Measurements from ENCODE around the gene RB1. TPM values are rescaled to one million over a fixed set of nuclear protein-coding genes. Genes with fewer than 3 reads are reported as not detected.

The RB1 gene
- total RNA-seq, 2 donors from 2014 or later, result 42.1 to 43.7 TPM

DNA sequence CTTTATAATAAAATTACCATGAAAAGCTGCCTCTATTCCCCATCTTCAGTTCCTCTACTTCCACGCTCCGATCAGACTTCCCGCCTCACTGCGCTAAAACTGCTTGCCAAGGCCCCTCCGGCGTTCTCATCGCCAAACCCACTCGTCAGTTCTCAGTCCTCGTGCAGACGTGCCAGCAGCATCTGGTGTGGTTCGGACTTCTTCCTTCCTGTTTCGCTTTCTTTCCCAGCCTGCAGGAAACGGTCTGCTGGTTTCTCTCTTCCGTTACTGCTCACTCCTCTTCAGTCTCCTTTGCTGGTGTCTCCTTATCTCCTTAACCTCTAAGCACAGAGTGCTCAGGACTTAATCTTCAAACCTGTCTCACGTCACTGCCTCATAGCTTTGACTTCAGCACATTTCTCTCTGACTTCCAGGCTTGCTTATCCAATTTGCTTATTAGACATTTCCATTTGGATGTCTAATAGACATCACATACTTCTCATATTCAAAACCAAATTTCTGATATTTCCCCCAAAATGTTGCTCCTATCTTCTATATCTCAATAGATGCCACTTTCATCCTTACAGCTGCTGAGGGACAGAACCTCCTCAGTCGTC, 189.0 kb downstream of the RB1 start:
- intact Hi-C loops (cut with DNase I), result no loop called here
- WGBS, result 70% methylated on average over 16 of the region's 16 CpGs
- Histone ChIP-seq H3K4me3 (no peak overlapping the region), H3K36me3 (no peaks in the 10 kb centered on the region), H3K27me3 (replicated peaks; ENCODE audit: insufficient read depth) (no peaks in the 10 kb centered on the region), H3K27ac (peak overlapping the region; percentile 50 to 54), H3K9me3 (no peaks in the 10 kb centered on the region), H3K4me1 (replicated peaks) (no peaks in the 10 kb centered on the region)
- DNase-seq (ENCODE audit: low spot score), result peak; percentile 30
- TF ChIP-seq, protein P1, sequence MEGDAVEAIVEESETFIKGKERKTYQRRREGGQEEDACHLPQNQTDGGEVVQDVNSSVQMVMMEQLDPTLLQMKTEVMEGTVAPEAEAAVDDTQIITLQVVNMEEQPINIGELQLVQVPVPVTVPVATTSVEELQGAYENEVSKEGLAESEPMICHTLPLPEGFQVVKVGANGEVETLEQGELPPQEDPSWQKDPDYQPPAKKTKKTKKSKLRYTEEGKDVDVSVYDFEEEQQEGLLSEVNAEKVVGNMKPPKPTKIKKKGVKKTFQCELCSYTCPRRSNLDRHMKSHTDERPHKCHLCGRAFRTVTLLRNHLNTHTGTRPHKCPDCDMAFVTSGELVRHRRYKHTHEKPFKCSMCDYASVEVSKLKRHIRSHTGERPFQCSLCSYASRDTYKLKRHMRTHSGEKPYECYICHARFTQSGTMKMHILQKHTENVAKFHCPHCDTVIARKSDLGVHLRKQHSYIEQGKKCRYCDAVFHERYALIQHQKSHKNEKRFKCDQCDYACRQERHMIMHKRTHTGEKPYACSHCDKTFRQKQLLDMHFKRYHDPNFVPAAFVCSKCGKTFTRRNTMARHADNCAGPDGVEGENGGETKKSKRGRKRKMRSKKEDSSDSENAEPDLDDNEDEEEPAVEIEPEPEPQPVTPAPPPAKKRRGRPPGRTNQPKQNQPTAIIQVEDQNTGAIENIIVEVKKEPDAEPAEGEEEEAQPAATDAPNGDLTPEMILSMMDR (IDR thresholded peaks at IDR 0.05), result no peak
- TF ChIP-seq POLR2A (IDR thresholded peaks at IDR 0.05), result no peak
- no peak for TF ChIP-seq POLR2AphosphoS5 (IDR thresholded peaks at IDR 0.05)

GRCh38 chr13:48493066-48493765, 189.7 kb downstream of the RB1 start:
- H3K9me3 ChIP-seq, result no peaks in the 10 kb centered on the region

GRCh38 chr13:48493851-48494250, 190.3 kb downstream of the RB1 start:
- H3K4me3 ChIP-seq, result no peak overlapping the region
- H3K27ac ChIP-seq, result peak overlapping the region; percentile 54 to 61
- 32% methylated on average over 2 of the region's 2 CpGs for WGBS
- TF ChIP-seq POLR2A (IDR thresholded peaks at IDR 0.05) (no peak), POLR2AphosphoS5 (IDR thresholded peaks at IDR 0.05) (peak; percentile 86)
- TF ChIP-seq, protein P1 (IDR thresholded peaks at IDR 0.05), result no peak
- no peaks in the 10 kb centered on the region for H3K36me3 ChIP-seq
- no peaks in the 10 kb centered on the region for H3K4me1 ChIP-seq (replicated peaks)
- intact Hi-C loops (cut with DNase I), result no loop called here
- DNase-seq (ENCODE audit: low spot score), result peak; percentile 69
- no peaks in the 10 kb centered on the region for H3K27me3 ChIP-seq (replicated peaks; ENCODE audit: insufficient read depth)
- no peaks in the 10 kb centered on the region for H3K9me3 ChIP-seq

More at GRCh38 chr13:48493066-48493765, 189.7 kb downstream of the RB1 start:
- H3K27me3 ChIP-seq (replicated peaks; ENCODE audit: insufficient read depth), result no peaks in the 10 kb centered on the region
- intact Hi-C loops (cut with DNase I), result no loop called here
- H3K27ac ChIP-seq, result peak overlapping the region; percentile 54 to 61
- 64% methylated on average over 4 of the region's 4 CpGs for whole genome bisulfite sequencing
- no peak for DNase-seq (ENCODE audit: low spot score)
- H3K4me1 ChIP-seq (replicated peaks), result no peaks in the 10 kb centered on the region
- no peaks in the 10 kb centered on the region for H3K36me3 ChIP-seq
- TF ChIP-seq POLR2A (IDR thresholded peaks at IDR 0.05) (no peak), POLR2AphosphoS5 (IDR thresholded peaks at IDR 0.05) (no peak)
- TF ChIP-seq, protein P1 (IDR thresholded peaks at IDR 0.05), result no peak
- no peak overlapping the region for H3K4me3 ChIP-seq

GRCh38 chr13:48494874-48495273, 191.3 kb downstream of the RB1 start:
- intact Hi-C loops (cut with DNase I), result no loop called here
- Histone ChIP-seq H3K4me3 (no peak overlapping the region), H3K4me1 (replicated peaks) (no peaks in the 10 kb centered on the region), H3K36me3 (no peaks in the 10 kb centered on the region), H3K27me3 (replicated peaks; ENCODE audit: insufficient read depth) (no peaks in the 10 kb centered on the region), H3K27ac (no peak overlapping the region), H3K9me3 (no peaks in the 10 kb centered on the region)
- DNase-seq (ENCODE audit: low spot score), result no peak
- no peak for TF ChIP-seq POLR2AphosphoS5 (IDR thresholded peaks at IDR 0.05)
- no peak for TF ChIP-seq POLR2A (IDR thresholded peaks at IDR 0.05)
- TF ChIP-seq, protein P1 (IDR thresholded peaks at IDR 0.05), result no peak
- WGBS, result 74% methylated on average over 1 of the region's 1 CpG
